HL-60 (cell line): ENCODE measurements around the gene SMAD6.

ENCODE experiments used
- POLR2AphosphoS5 ChIP-seq: IDR thresholded peaks from 2 replicates; pipeline ENCODE4 v1.6.1; 2012; ENCODE audit warnings: low read depth
- TF ChIP-seq, protein P1 (sequence below): IDR thresholded peaks from one replicate; pipeline ENCODE4 v1.5.1; 2011; ENCODE audit warnings: low read length, control low read depth, inconsistent platforms; ENCODE audit not compliant: insufficient read depth
- TF ChIP-seq, protein P2 (sequence below): IDR thresholded peaks from 2 replicates; pipeline ENCODE4 v1.6.1; 2012; ENCODE audit warnings: low read depth; ENCODE audit not compliant: insufficient replicate concordance

DNA sequence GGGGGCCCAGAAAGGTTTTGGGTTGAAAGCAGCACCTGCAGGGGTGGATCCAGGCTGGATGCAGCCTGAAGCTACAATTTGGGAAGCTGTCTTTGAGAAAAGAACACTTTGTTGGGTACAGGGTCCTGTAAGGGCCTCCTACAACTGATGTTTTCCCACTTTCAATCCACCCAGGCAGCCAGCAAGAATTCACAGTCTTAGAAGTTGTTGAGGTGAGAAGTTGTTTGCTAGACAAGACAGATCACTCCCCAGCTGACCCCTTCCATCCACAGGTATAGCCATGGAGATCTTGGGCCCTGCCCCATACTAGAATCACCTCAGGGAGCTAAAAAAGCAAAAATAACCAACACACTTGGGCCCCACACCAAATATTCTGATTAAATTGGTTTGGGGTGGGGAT is 10.3 kb upstream of the SMAD6 start:
- no peak for TF ChIP-seq POLR2AphosphoS5
- TF ChIP-seq, protein P1, sequence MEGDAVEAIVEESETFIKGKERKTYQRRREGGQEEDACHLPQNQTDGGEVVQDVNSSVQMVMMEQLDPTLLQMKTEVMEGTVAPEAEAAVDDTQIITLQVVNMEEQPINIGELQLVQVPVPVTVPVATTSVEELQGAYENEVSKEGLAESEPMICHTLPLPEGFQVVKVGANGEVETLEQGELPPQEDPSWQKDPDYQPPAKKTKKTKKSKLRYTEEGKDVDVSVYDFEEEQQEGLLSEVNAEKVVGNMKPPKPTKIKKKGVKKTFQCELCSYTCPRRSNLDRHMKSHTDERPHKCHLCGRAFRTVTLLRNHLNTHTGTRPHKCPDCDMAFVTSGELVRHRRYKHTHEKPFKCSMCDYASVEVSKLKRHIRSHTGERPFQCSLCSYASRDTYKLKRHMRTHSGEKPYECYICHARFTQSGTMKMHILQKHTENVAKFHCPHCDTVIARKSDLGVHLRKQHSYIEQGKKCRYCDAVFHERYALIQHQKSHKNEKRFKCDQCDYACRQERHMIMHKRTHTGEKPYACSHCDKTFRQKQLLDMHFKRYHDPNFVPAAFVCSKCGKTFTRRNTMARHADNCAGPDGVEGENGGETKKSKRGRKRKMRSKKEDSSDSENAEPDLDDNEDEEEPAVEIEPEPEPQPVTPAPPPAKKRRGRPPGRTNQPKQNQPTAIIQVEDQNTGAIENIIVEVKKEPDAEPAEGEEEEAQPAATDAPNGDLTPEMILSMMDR, result no peak
- TF ChIP-seq, protein P2, sequence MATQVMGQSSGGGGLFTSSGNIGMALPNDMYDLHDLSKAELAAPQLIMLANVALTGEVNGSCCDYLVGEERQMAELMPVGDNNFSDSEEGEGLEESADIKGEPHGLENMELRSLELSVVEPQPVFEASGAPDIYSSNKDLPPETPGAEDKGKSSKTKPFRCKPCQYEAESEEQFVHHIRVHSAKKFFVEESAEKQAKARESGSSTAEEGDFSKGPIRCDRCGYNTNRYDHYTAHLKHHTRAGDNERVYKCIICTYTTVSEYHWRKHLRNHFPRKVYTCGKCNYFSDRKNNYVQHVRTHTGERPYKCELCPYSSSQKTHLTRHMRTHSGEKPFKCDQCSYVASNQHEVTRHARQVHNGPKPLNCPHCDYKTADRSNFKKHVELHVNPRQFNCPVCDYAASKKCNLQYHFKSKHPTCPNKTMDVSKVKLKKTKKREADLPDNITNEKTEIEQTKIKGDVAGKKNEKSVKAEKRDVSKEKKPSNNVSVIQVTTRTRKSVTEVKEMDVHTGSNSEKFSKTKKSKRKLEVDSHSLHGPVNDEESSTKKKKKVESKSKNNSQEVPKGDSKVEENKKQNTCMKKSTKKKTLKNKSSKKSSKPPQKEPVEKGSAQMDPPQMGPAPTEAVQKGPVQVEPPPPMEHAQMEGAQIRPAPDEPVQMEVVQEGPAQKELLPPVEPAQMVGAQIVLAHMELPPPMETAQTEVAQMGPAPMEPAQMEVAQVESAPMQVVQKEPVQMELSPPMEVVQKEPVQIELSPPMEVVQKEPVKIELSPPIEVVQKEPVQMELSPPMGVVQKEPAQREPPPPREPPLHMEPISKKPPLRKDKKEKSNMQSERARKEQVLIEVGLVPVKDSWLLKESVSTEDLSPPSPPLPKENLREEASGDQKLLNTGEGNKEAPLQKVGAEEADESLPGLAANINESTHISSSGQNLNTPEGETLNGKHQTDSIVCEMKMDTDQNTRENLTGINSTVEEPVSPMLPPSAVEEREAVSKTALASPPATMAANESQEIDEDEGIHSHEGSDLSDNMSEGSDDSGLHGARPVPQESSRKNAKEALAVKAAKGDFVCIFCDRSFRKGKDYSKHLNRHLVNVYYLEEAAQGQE, result no peak
